ENCODE measurements around the gene CCDC34. TPM values are rescaled to one million over a fixed set of nuclear protein-coding genes. Genes with fewer than 3 reads are reported as not detected.
"Not testable (repeated sequence)": the region's sequence is repeated elsewhere in the genome, so short reads cannot be mapped to it uniquely, and the experiment has no call there.

The CCDC34 gene
- polyA plus RNA-seq, 1 experiment, result 1.8 TPM

- no peaks in the 10 kb centered on the region for H3K36me3 ChIP-seq (ENCODE audit: control insufficient read depth, insufficient read depth, low read length)
- ChIA-PET CTCF (interaction anchor here (0.8 to 0.9 kb wide), 2 partner anchors 9 to 23 kb away, joined by 3 read pairs; no protein-coding TSS in a partner anchor), POLR2A (no interaction called here)
- no peak overlapping the region for H3K4me3 ChIP-seq (ENCODE audit: low read depth, low read length)
- no peak for DNase-seq (ENCODE audit: low read depth)
- H3K27me3 ChIP-seq (ENCODE audit: control insufficient read depth, insufficient read depth, low read length), result no peaks in the 10 kb centered on the region
- TF ChIP-seq CTCF (IDR thresholded peaks at IDR 0.05; ENCODE audit: insufficient read depth, low read depth, low read length), result no peak
These were observed 31.0 kb downstream of the CCDC34 start for GRCh38 chr11:27331981-27332380.

- CTCF ChIA-PET, result interaction anchor here (1.0 to 1.2 kb wide), 2 partner anchors 34 to 128 kb away, joined by 3 read pairs; no protein-coding TSS in a partner anchor
- no peak for TF ChIP-seq CTCF (IDR thresholded peaks at IDR 0.05; ENCODE audit: insufficient read depth, low read depth, low read length)
These were observed 32.3 kb downstream of the CCDC34 start for GRCh38 chr11:27330633-27331270.

GRCh38 chr11:27329867-27330632 is 33.0 kb downstream of the CCDC34 start:
- no peaks in the 10 kb centered on the region for H3K36me3 ChIP-seq (ENCODE audit: control insufficient read depth, insufficient read depth, low read length)
- no peak overlapping the region for H3K4me3 ChIP-seq (ENCODE audit: low read depth, low read length)
- no peak for TF ChIP-seq CTCF (IDR thresholded peaks at IDR 0.05; ENCODE audit: insufficient read depth, low read depth, low read length)
- DNase-seq (ENCODE audit: low read depth), result no peak
- no peaks in the 10 kb centered on the region for H3K27me3 ChIP-seq (ENCODE audit: control insufficient read depth, insufficient read depth, low read length)
- ChIA-PET POLR2A (no interaction called here), CTCF (interaction anchor here (0.9 to 1.3 kb wide), 4 partner anchors 10 to 128 kb away, joined by 3 read pairs; no protein-coding TSS in a partner anchor)

More at GRCh38 chr11:27330633-27331270, 32.3 kb downstream of the CCDC34 start:
- no peaks in the 10 kb centered on the region for H3K36me3 ChIP-seq (ENCODE audit: control insufficient read depth, insufficient read depth, low read length)
- no peak for DNase-seq (ENCODE audit: low read depth)
- POLR2A ChIA-PET, result no interaction called here
- H3K27me3 ChIP-seq (ENCODE audit: control insufficient read depth, insufficient read depth, low read length), result no peaks in the 10 kb centered on the region
- no peak overlapping the region for H3K4me3 ChIP-seq (ENCODE audit: low read depth, low read length)

- ChIA-PET CTCF (interaction anchor here (1.3 kb wide), 1 partner anchor 12 kb away, joined by 3 read pairs; no protein-coding TSS in a partner anchor), POLR2A (no interaction called here)
- Histone ChIP-seq H3K36me3 (ENCODE audit: control insufficient read depth, insufficient read depth, low read length) (no peaks in the 10 kb centered on the region), H3K4me3 (ENCODE audit: low read depth, low read length) (no peak overlapping the region), H3K27me3 (ENCODE audit: control insufficient read depth, insufficient read depth, low read length) (no peaks in the 10 kb centered on the region)
- TF ChIP-seq CTCF (IDR thresholded peaks at IDR 0.05; ENCODE audit: insufficient read depth, low read depth, low read length), result no peak
- no peak for DNase-seq (ENCODE audit: low read depth)
These were observed 34.4 kb downstream of the CCDC34 start for GRCh38 chr11:27328614-27329013.

- POLR2A ChIA-PET, CTCF ChIA-PET: not testable (repeated sequence)
These were observed 36.0 kb downstream of the CCDC34 start for GRCh38 chr11:27327064-27327463.

GRCh38 chr11:27322196-27322595 is 40.8 kb downstream of the CCDC34 start:
- POLR2A ChIA-PET; H3K4me3 ChIP-seq (ENCODE audit: low read depth, low read length); H3K27me3 ChIP-seq (ENCODE audit: control insufficient read depth, insufficient read depth, low read length); DNase-seq (ENCODE audit: low read depth); H3K36me3 ChIP-seq (ENCODE audit: control insufficient read depth, insufficient read depth, low read length); CTCF ChIA-PET: not testable (repeated sequence)

More at GRCh38 chr11:27327064-27327463, 36.0 kb downstream of the CCDC34 start:
- H3K4me3 ChIP-seq (ENCODE audit: low read depth, low read length); H3K27me3 ChIP-seq (ENCODE audit: control insufficient read depth, insufficient read depth, low read length); H3K36me3 ChIP-seq (ENCODE audit: control insufficient read depth, insufficient read depth, low read length); DNase-seq (ENCODE audit: low read depth): not testable (repeated sequence)

GRCh38 chr11:27321340-27321739 is 41.7 kb downstream of the CCDC34 start:
- H3K27me3 ChIP-seq (ENCODE audit: control insufficient read depth, insufficient read depth, low read length); POLR2A ChIA-PET; CTCF ChIA-PET; H3K4me3 ChIP-seq (ENCODE audit: low read depth, low read length); H3K36me3 ChIP-seq (ENCODE audit: control insufficient read depth, insufficient read depth, low read length); DNase-seq (ENCODE audit: low read depth): not testable (repeated sequence)
